GM18505 (cell line): ENCODE results near the gene HOXC10.

ENCODE experiments used
- ATAC-seq: cut with Tn5 transposase; IDR thresholded peaks from one replicate; pipeline ENCODE4 v1.9.1; 2021; ENCODE audit not compliant: unreplicated experiment
- POLR2A ChIP-seq: IDR thresholded peaks from 4 replicates; pipeline ENCODE4 v1.6.1; 2011; ENCODE audit warnings: borderline replicate concordance; ENCODE audit not compliant: insufficient read depth, insufficient read length; ENCODE audit errors: extremely low read depth

The HOXC10 gene

DNA sequence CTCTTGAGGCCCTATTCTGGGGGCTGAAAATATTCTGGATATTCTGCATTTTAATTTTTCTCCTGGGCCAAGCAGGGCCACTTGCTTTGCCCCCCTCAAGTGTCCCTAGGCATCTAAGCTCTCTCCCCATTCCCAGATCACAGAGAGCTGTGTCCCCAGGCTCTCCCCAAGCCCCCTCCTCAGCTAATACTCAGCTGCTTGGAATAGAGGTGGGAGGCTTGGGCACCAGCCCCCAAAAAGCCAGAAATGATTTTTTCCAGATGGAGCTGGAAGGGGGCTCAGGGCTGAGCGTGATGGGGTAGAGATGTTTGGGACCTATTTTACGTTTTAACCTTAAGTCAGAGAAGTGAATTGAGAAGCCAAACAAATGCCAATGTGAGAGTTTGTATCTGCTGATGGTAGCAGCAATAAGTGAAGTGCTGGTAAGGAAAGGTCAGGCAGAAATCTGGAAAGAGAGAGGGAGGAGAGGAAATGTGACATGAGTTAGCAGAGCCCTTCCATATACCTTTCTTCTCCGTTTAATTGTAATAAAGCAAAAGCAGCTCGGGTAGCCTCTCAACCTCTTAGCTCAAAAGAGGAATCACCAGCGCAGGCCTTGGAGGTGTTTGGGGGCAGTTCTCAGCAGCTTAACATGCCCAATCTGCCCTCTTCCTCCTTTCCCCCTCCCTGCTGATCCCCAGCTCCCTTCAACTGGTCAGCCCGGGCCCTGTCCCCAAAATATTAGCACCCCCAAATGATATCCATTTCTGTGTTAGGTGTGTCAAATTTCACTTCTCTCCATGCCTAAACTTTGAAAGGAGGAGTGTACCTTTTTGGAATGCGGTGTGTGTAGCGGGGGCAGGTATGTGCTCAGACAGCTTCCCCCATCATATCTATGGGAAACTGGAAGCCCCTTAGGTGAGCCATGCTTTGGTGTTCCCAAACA, 38.3 kb downstream of the HOXC10 start:
- TF ChIP-seq POLR2A = no peak
- ATAC-seq = no peak

DNA sequence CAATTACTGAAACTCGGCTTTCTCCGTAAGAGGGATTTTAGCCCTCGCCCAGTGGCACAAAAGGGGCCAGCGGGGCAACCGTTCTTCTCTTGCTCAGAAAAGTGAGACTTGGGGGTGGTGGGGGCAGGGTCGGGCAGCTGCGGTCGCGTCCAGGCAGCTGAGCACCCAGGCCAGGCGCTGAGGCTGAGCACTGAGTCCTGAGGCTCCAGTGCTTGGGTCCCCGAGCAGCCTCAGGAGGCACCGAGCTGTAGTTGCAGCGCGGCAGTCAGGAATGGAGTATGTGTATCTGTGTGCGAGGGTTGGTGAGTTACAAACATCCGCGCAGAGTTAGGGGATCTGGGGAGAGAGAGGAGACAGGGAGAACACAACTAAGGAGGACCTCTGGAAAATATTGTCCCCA, 39.2 kb downstream of the HOXC10 start:
- ATAC-seq = no peak

DNA sequence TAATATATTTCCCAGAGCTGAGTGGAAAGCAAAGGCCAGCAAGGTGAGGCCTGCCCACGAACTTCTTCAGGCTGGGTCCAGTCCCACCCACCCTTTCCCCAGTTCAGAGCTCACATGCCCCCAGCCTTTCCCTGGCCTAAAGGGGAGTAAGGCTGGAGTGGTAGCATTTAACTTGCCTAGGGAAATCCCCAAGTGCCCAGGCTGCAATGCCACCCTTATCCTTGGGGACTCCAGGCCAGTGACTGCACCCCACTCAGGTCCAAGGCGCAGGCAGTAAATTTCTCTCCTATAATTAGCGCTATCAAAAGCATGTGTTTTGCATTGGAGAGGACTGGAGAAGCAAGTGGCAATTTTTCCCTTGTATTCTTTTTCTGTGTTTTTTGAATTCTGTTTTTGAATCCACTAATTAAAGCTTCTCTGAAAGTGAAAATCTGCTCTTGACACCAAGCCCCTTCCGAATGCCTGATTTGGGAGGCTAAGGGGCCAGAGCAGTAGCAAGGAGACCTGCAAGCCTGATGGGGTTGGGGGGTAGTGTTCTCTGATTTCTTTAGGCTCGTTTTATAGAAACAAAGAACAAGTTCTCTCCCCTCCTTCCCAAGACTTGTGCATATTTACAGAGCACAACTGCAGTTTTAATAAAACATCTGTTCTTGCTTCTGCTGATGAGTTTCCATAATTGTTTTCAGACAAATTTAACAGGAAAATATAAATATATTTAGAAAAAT, 39.8 kb downstream of the HOXC10 start:
- no peak for TF ChIP-seq POLR2A

More for the DNA sequence above, 39.2 kb downstream of the HOXC10 start:
- TF ChIP-seq POLR2A = no peak

DNA sequence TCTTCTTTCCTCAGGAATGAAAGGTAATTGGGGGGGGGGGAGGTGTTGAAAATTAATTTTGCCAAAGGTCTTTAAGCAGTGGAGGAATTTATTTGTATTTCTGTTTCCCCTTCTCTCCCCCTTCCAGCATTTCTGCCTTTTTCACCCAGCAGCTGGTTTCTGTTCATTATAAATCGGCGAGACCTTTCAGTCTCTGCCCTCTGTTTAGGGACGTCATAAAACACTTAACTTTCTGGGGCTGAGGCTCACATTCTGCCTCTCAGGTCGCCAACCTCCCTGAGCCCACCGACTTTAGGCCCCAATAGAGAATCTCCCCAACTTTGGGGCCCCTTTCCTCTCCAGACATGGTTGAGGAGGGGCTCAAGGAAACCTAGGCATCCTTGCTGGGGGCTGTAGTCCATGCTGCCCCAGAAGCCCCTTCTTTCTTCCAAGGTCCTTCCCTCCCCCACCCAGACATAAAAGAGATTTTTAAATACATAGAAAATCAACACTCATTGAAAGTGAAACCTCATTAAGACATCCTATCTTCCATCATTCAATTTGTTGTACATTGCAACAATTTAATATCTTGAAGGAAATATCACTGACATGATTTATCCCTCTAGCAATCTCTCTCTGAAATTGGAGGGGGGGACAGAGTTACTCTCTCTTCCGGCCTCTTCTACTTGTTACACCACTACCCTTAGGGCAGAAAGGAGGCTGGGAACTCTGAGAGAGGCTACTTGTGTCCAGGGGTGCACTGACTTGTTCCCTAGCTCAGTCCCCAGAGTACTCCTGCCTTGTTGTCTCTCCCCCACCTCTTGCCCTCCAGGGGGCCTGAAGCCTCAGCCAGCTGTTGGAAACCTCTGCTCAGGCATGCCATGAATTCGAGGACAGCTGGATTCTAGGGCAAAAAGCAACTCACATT, 40.8 kb downstream of the HOXC10 start:
- ATAC-seq = no peak
- no peak for TF ChIP-seq POLR2A

More for the DNA sequence above, 39.8 kb downstream of the HOXC10 start:
- no peak for ATAC-seq

DNA sequence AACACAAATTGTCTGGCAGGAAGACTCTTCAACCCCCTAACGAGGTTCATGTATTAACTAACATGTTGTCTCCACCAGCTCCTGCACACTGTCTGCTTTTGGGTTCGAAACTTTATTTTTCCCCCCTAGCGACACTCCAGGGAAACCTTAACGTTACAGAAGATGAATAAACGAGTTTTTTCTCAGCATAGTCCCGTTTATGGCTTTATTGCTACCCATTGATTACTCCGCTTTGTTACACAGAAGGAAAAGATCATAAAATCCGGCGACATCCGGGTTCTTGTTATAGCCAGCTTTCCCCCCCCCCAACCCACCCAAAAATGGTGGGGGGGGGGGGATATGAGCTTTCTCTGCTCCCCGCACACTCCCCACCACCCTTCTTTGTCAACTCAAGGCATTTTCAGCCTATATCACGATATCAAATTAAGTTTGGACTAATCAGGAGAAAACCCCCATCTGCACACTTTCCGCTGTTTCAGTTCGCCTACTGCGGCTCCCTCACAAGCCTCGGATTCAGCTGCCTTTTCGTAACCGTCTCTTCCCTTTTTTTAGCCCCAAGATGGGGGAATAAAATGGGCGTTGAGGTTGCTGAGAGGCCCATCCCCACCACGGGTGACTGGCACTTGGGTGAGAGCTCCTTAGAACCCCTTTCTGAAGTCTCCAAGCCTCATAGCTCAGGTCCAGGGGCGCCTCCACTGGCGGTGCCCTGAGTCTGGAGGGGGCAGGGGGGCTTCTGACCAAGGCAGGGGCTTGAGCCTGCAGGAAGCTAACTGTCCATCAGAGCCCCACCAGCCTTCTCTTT, 41.9 kb downstream of the HOXC10 start:
- ATAC-seq = no peak
- no peak for TF ChIP-seq POLR2A

DNA sequence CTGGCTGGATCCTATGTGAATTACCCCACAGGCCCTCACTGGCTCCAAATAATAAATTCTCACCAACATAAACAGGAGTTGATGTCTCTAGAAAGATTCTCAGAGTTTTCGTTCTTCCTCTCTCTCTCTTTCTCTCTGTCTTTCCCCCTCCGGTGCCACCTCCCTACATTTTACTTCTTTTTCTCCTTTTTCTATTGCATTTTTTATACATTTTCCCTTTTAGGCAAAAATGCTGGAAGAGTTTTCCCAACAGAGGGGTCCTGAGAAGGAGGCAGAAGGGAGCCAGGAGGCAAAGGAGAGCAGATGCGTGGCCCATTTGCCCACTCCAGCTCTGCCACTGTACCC, 42.5 kb downstream of the HOXC10 start:
- TF ChIP-seq POLR2A = no peak
- ATAC-seq = no peak

DNA sequence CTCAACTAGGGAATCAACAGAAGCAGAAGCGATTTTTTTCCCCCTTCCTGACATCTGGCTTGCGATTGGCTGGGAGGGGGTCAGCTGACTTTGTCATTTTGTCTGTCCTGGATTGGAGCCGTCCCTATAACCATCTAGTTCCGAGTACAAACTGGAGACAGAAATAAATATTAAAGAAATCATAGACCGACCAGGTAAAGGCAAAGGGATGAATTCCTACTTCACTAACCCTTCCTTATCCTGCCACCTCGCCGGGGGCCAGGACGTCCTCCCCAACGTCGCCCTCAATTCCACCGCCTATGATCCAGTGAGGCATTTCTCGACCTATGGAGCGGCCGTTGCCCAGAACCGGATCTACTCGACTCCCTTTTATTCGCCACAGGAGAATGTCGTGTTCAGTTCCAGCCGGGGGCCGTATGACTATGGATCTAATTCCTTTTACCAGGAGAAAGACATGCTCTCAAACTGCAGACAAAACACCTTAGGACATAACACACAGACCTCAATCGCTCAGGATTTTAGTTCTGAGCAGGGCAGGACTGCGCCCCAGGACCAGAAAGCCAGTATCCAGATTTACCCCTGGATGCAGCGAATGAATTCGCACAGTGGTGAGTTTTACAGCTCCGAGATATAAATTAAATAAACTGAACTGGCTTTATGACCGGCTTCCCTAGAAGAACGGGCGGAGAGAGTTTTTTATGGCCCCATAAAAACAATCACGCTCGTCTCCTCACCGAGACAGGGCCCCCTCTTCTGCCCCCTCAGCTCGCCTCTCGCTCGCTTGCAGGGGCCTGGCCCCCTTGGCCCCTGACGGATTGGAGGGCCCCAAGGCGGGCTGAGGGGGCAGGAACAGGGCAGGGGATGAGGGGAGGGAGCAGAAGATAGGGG, 43.6 kb downstream of the HOXC10 start, which contains the start of gene HOXC6:
Gene HOXC6, plus strand, starts transcription at position 127 of the 888 bp plus-strand sequence. Its CDS starts 82 bp downstream, at position 209.
- TF ChIP-seq POLR2A = no peak
- no peak for ATAC-seq

DNA sequence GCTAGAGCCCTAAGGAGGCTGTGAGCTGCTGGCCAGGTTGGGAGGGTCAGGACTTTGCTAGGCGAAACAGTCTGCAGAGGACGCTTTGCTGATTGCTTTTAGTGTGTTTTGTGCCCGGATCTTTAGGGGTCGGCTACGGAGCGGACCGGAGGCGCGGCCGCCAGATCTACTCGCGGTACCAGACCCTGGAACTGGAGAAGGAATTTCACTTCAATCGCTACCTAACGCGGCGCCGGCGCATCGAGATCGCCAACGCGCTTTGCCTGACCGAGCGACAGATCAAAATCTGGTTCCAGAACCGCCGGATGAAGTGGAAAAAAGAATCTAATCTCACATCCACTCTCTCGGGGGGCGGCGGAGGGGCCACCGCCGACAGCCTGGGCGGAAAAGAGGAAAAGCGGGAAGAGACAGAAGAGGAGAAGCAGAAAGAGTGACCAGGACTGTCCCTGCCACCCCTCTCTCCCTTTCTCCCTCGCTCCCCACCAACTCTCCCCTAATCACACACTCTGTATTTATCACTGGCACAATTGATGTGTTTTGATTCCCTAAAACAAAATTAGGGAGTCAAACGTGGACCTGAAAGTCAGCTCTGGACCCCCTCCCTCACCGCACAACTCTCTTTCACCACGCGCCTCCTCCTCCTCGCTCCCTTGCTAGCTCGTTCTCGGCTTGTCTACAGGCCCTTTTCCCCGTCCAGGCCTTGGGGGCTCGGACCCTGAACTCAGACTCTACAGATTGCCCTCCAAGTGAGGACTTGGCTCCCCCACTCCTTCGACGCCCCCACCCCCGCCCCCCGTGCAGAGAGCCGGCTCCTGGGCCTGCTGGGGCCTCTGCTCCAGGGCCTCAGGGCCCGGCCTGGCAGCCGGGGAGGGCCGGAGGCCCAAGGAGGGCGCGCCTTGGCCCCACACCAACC, 44.8 kb downstream of the HOXC10 start:
- no peak for ATAC-seq
- no peak for TF ChIP-seq POLR2A

DNA sequence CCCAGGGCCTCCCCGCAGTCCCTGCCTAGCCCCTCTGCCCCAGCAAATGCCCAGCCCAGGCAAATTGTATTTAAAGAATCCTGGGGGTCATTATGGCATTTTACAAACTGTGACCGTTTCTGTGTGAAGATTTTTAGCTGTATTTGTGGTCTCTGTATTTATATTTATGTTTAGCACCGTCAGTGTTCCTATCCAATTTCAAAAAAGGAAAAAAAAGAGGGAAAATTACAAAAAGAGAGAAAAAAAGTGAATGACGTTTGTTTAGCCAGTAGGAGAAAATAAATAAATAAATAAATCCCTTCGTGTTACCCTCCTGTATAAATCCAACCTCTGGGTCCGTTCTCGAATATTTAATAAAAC, 45.5 kb downstream of the HOXC10 start:
- TF ChIP-seq POLR2A = no peak
- no peak for ATAC-seq

DNA sequence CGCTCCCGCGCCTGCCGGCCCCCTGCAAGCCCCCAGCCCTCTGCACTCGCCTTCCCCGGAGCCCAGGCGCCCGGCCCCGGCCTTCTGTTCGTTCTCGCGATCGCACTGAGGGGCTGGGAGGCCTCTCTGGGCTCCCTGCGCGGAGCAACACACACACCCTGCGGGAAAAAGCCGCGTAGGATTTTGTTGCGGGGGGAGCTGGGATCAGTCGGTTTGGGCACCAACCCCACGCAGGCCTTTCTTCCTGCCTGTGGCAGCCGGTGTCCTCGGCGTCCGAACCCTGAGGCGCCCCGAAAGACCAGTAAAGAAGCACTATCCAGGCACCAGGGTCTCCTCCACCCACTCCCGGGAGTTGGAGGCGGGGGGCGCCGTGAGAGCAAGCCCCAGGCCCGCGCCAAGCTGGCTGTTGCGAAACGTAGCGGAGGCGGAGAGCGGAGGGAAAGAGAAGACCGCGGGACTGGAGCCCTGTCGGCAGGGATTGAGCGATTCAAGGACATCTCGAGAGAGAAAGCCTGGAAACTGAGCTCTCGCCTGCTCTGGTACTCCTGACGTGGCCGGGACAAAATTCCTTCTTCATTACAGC, 46.0 kb downstream of the HOXC10 start:
- TF ChIP-seq POLR2A = no peak
- ATAC-seq = no peak
